ENCODE measurements around the gene INPP4A.

INPP4A gene

DNA sequence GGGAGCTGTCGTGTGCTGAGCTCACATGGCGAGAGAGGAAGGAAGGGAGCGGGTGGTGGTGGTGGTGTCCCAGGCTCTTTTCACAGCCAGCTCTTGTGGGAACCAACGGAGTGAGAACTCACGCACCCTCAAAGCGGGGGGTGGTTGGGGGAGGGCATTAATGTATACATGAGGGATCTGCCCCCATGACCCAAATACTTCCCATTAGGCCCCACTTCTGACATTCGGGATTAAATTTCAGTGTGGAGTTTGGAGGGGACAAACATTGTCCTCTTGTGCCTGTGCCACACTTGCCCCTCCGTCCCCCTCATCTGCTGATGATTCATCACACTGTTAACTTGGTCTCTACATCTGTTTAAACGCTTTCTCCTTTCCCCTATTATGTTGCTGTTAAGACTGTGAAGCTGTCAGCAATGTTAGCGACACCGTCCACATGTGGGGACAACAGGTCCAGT, 22.5 kb downstream of the INPP4A start:
- H3K27ac ChIP-seq (ENCODE audit: low read length), result no peak overlapping the region
- peaks cover 5% of the 10 kb centered on the region for H3K36me3 ChIP-seq (replicated peaks; ENCODE audit: low read depth, low read length)
- H3K9ac ChIP-seq (ENCODE audit: low read length), result no peak overlapping the region
- H4K20me1 ChIP-seq (ENCODE audit: insufficient read depth, low read length), result peaks cover 8% of the 10 kb centered on the region; the same call in 1 of the 2 replicates
- H3K9me3 ChIP-seq (ENCODE audit: insufficient read depth, low read length), result no peaks in the 10 kb centered on the region
- H2AFZ ChIP-seq (ENCODE audit: low read depth, low read length), result no peak overlapping the region
- peaks cover 51% of the 10 kb centered on the region for H3K79me2 ChIP-seq (ENCODE audit: low read length)
- no peaks in the 10 kb centered on the region for H3K27me3 ChIP-seq (ENCODE audit: low read depth, low read length)
- TF ChIP-seq, protein P1, sequence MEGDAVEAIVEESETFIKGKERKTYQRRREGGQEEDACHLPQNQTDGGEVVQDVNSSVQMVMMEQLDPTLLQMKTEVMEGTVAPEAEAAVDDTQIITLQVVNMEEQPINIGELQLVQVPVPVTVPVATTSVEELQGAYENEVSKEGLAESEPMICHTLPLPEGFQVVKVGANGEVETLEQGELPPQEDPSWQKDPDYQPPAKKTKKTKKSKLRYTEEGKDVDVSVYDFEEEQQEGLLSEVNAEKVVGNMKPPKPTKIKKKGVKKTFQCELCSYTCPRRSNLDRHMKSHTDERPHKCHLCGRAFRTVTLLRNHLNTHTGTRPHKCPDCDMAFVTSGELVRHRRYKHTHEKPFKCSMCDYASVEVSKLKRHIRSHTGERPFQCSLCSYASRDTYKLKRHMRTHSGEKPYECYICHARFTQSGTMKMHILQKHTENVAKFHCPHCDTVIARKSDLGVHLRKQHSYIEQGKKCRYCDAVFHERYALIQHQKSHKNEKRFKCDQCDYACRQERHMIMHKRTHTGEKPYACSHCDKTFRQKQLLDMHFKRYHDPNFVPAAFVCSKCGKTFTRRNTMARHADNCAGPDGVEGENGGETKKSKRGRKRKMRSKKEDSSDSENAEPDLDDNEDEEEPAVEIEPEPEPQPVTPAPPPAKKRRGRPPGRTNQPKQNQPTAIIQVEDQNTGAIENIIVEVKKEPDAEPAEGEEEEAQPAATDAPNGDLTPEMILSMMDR (IDR thresholded peaks at IDR 0.05; ENCODE audit: low read depth, low read length), result no peak
- no peak for TF ChIP-seq EZH2phosphoT487 (IDR thresholded peaks at IDR 0.05; ENCODE audit: low read depth)
- peaks cover 59% of the 10 kb centered on the region for H3K4me1 ChIP-seq (ENCODE audit: low read length)
- no peak overlapping the region for H3K4me2 ChIP-seq (ENCODE audit: low read length)
- no peak overlapping the region for H3K4me3 ChIP-seq (ENCODE audit: low read length)

DNA sequence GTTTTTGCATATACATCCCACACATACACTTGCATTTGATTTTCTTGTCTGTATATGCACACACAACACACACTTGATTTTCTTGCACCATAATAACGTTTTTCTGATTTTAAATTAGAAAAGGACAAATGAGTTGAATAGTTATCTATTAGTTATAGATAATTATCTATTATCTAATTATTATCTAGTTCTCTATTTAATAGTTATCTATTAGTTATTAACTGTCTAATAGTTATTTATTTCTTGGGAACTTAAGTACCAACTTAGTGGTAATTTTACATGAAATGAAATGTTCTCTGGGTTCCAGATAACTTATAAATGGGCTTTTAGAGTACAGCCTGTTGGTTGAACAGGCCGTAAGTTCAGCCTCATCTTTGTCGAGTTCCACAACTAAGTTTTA, 23.0 kb downstream of the INPP4A start:
- no peak overlapping the region for H2AFZ ChIP-seq (ENCODE audit: low read depth, low read length)
- no peak overlapping the region for H3K9ac ChIP-seq (ENCODE audit: low read length)
- peaks cover 56% of the 10 kb centered on the region for H3K4me1 ChIP-seq (ENCODE audit: low read length)
- TF ChIP-seq EZH2phosphoT487 (IDR thresholded peaks at IDR 0.05; ENCODE audit: low read depth), result no peak
- TF ChIP-seq, protein P1 (IDR thresholded peaks at IDR 0.05; ENCODE audit: low read depth, low read length), result no peak
- H3K79me2 ChIP-seq (ENCODE audit: low read length), result peaks cover 54% of the 10 kb centered on the region
- peaks cover 8% of the 10 kb centered on the region; the same call in 1 of the 2 replicates for H4K20me1 ChIP-seq (ENCODE audit: insufficient read depth, low read length)
- no peak overlapping the region for H3K27ac ChIP-seq (ENCODE audit: low read length)
- no peak overlapping the region for H3K4me3 ChIP-seq (ENCODE audit: low read length)
- H3K9me3 ChIP-seq (ENCODE audit: insufficient read depth, low read length), result no peaks in the 10 kb centered on the region
- H3K36me3 ChIP-seq (replicated peaks; ENCODE audit: low read depth, low read length), result peaks cover 5% of the 10 kb centered on the region
- H3K27me3 ChIP-seq (ENCODE audit: low read depth, low read length), result no peaks in the 10 kb centered on the region
- no peak overlapping the region for H3K4me2 ChIP-seq (ENCODE audit: low read length)

DNA sequence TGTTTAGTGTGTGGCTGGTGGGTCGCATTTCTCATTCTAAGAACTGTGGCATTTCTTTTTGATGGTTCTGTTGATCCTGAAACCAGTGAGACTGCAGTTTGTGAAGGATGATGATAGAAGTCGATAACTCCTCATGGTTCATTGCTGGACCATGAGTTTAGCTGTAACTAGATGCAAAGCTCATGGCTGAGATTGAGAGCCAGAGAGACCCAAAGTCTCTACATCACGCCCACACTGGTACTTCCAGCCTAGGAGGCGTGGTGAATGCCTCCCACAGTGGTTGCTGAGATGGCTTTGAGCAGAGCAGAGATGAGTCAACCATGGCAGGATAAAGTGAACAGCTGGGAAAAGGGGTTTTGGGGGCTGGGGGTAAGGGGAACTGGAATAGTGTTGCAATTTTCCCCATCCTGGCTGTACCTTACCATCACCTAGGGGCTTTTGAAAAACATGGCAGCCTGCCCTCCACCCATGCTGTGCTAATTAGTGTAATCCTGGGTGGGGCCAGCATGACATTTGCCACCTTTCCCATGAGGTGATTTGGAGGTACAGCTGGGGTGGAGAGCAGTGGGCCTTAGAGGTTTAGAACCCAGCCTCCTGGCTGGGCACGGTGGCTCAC, 24.1 kb downstream of the INPP4A start:
- Histone ChIP-seq H3K4me2 (ENCODE audit: low read length) (0 out of 2 replicates have a peak overlapping the region, but pooled peaks have one; percentile 7), H3K4me1 (ENCODE audit: low read length) (peaks cover 47% of the 10 kb centered on the region)

GRCh38 chr2:98469862-98470544, 25.3 kb downstream of the INPP4A start:
- Histone ChIP-seq H3K9me3 (ENCODE audit: insufficient read depth, low read length) (no peaks in the 10 kb centered on the region), H3K4me3 (ENCODE audit: low read length) (no peak overlapping the region), H3K79me2 (ENCODE audit: low read length) (peaks cover 63% of the 10 kb centered on the region), H3K4me1 (ENCODE audit: low read length) (peaks cover 47% of the 10 kb centered on the region), H3K9ac (ENCODE audit: low read length) (no peak overlapping the region), H2AFZ (ENCODE audit: low read depth, low read length) (no peak overlapping the region), H3K4me2 (ENCODE audit: low read length) (no peak overlapping the region), H3K27me3 (ENCODE audit: low read depth, low read length) (no peaks in the 10 kb centered on the region), H4K20me1 (ENCODE audit: insufficient read depth, low read length) (peaks cover 22% of the 10 kb centered on the region), H3K36me3 (replicated peaks; ENCODE audit: low read depth, low read length) (peaks cover 5% of the 10 kb centered on the region), H3K27ac (ENCODE audit: low read length) (no peak overlapping the region)
- no peak for TF ChIP-seq EZH2phosphoT487 (IDR thresholded peaks at IDR 0.05; ENCODE audit: low read depth)
- TF ChIP-seq, protein P1 (IDR thresholded peaks at IDR 0.05; ENCODE audit: low read depth, low read length), result no peak

More for the DNA sequence above, 24.1 kb downstream of the INPP4A start:
- Histone ChIP-seq H3K36me3 (replicated peaks; ENCODE audit: low read depth, low read length) (peaks cover 5% of the 10 kb centered on the region), H3K27me3 (ENCODE audit: low read depth, low read length) (no peaks in the 10 kb centered on the region), H3K4me3 (ENCODE audit: low read length) (no peak overlapping the region), H2AFZ (ENCODE audit: low read depth, low read length) (no peak overlapping the region), H4K20me1 (ENCODE audit: insufficient read depth, low read length) (peaks cover 13% of the 10 kb centered on the region), H3K79me2 (ENCODE audit: low read length) (peaks cover 57% of the 10 kb centered on the region), H3K9me3 (ENCODE audit: insufficient read depth, low read length) (no peaks in the 10 kb centered on the region), H3K9ac (ENCODE audit: low read length) (no peak overlapping the region), H3K27ac (ENCODE audit: low read length) (no peak overlapping the region)
- TF ChIP-seq, protein P1 (IDR thresholded peaks at IDR 0.05; ENCODE audit: low read depth, low read length), result no peak
- TF ChIP-seq EZH2phosphoT487 (IDR thresholded peaks at IDR 0.05; ENCODE audit: low read depth), result no peak

Measured in OCI-LY3 (cell line).